GM12878 (cell line): ENCODE results near the gene AQP7. TPM values are rescaled to one million over a fixed set of nuclear protein-coding genes. Genes with fewer than 3 reads are reported as not detected.

ENCODE experiments used
- ATAC-seq: fragments of 200-7000 bp; cut with Tn5 transposase; 3 replicates; pipeline ENCODE4 v1.9.1; 2020; ENCODE audit warnings: mild to moderate bottlenecking, moderate library complexity
- BruUV-seq: library from RNA; stranded (reverse); fragments of 400-500 nt; replicated peaks from 2 replicates; lab custom pipeline; 2021; lab: Mats Ljungman, UMichigan
- CTCF ChIA-PET: fragments of 300-600 bp; sonication (Branson Sonifier 250); formaldehyde crosslinking; extraction: SDS; loops from one replicate; lab custom pipeline; 2021; ENCODE audit warnings: inconsistent platforms; lab: Yijun Ruan, JAX
- POLR2A ChIA-PET: fragments of 350-600 bp; formaldehyde crosslinking; extraction: SDS; loops from one replicate; lab custom pipeline; 2021; ENCODE audit warnings: inconsistent platforms; lab: Charles Lee
- RAD21 ChIA-PET: fragments of 300-600 bp; sonication (Branson Sonifier 250); formaldehyde crosslinking; loops from one replicate; lab custom pipeline; 2023; ENCODE audit warnings: antibody characterized with exemption; ENCODE audit not compliant: unreplicated experiment; lab: Charles Lee
- SMC1A ChIA-PET: fragments of 300-600 bp; sonication (Branson Sonifier 250); formaldehyde crosslinking; loops from one replicate; lab custom pipeline; 2023; ENCODE audit not compliant: unreplicated experiment, uncharacterized antibody; lab: Charles Lee
- DNase-seq: peaks from one replicate; pipeline ENCODE4 v3.0.0-alpha.2; 2011; ENCODE audit warnings: low read depth, low spot score
- FAIRE-seq: peaks from 3 replicates; lab custom pipeline; 2011; peaks lifted over from hg19 to GRCh38; lab: Jason Lieb, UNC
- H2AFZ ChIP-seq: 2 replicates; pipeline ENCODE4 v1.6.0; 2011; ENCODE audit warnings: low read depth, low read length, control low read depth; ENCODE audit not compliant: control insufficient read depth
- H3K27ac ChIP-seq: 2 replicates; pipeline ENCODE4 v1.5.1; 2011; ENCODE audit warnings: control low read depth; ENCODE audit not compliant: control insufficient read depth, insufficient read depth
- H3K27me3 ChIP-seq, 2 experiments: replicated peaks in 1 of 2; 2 replicates each; pipeline versions ENCODE4 v1.6.0 to v1.6.1; 2011; ENCODE audit warnings: low read length in 1 of 2; ENCODE audit not compliant: control insufficient read depth in 2 of 2, insufficient read depth in 2 of 2
- H3K36me3 ChIP-seq, 2 experiments: 2 replicates each; pipeline ENCODE4 v1.5.1; 2011; ENCODE audit warnings: low read length in 1 of 2; ENCODE audit not compliant: control insufficient read depth in 2 of 2, insufficient read depth in 2 of 2
- H3K4me1 ChIP-seq: 2 replicates; pipeline ENCODE4 v1.6.1; 2011; ENCODE audit warnings: mild to moderate bottlenecking, low read length, moderate library complexity, mixed read lengths; ENCODE audit not compliant: control insufficient read depth, insufficient read depth
- H3K4me2 ChIP-seq: 2 replicates; pipeline ENCODE4 v1.6.0; 2011; ENCODE audit warnings: control low read depth; ENCODE audit not compliant: control insufficient read depth, insufficient read depth
- H3K4me3 ChIP-seq: fragments of 200-600 bp; sonication (generic); 2 replicates; pipeline ENCODE4 v1.5.1; 2016
- H3K79me2 ChIP-seq: 2 replicates; pipeline ENCODE4 v1.6.0; 2011; ENCODE audit warnings: low read length; ENCODE audit not compliant: control insufficient read depth, insufficient read depth
- H3K9ac ChIP-seq: 2 replicates; pipeline ENCODE4 v1.8.0; 2011; ENCODE audit warnings: low read length, control low read depth, mixed read lengths; ENCODE audit not compliant: control insufficient read depth, insufficient read depth
- H3K9me3 ChIP-seq: replicated peaks from 3 replicates; pipeline ENCODE4 v1.5.1; 2011; ENCODE audit warnings: mild to moderate bottlenecking, low read length; ENCODE audit not compliant: control insufficient read depth, insufficient read depth
- H4K20me1 ChIP-seq: 2 replicates; pipeline ENCODE4 v1.6.0; 2011; ENCODE audit not compliant: control insufficient read depth, insufficient read depth
- PAX8 ChIP-seq: fragments of 450-650 bp; IDR thresholded peaks from 2 replicates; pipeline ENCODE4 v1.6.1; 2017; ENCODE audit warnings: mild to moderate bottlenecking, moderate library complexity
- WGBS: methylation state at CpG from one replicate; pipeline ENCODE4 v1.1.6; 2016; ENCODE audit warnings: low lambda C conversion rate; ENCODE audit not compliant: insufficient replicate concordance, insufficient coverage; ENCODE audit errors: missing lambda C conversion rate; 5-methylcytosine and 5-hydroxymethylcytosine counted together
- in situ Hi-C: fragments of 300-500 bp; cut with MboI; formaldehyde crosslinking; loops from 9 replicates; pipeline ENCODE4 v1.14.3; 2018; ENCODE audit warnings: mixed read lengths
- intact Hi-C: fragments of 100-400 bp; cut with micrococcal nuclease; formaldehyde crosslinking; loops from one replicate; pipeline ENCODE4 v1.14.2; 2022; ENCODE audit not compliant: unreplicated experiment
- polyA plus RNA-seq, 11 experiments: library from polyadenylated mRNA; depleted of rRNA in 4 of 11; unstranded in 6 of 11; stranded (reverse) in 5 of 11; fragments of >200 nt; fragmentation: Nextera tagmentation in 4 of 11; fragmentation: Illumina TruSeq in 1 of 11; extraction: Ambion mirVana in 4 of 11; extraction: Trizol in 1 of 11; gene quantifications; 1 replicate in 1 of 11; 2 replicates in 10 of 11; pipeline versions ENCODE4 v1.2.1 to v1.2.3, GENCODE V29; 2011 to 2016; ENCODE audit warnings: inconsistent platforms in 2 of 11, missing spikeins in 2 of 11, low read depth in 1 of 11
- small RNA-seq: library from RNA; depleted of rRNA; stranded (forward); fragments of <200 nt; gene quantifications from one replicate; pipeline ENCODE3, GENCODE V24; 2014
- total RNA-seq, 4 experiments: library from RNA; depleted of rRNA in 3 of 4; stranded (reverse); fragments of >200 nt in 3 of 4; fragmentation: Illumina TruSeq in 1 of 4; extraction: Trizol in 1 of 4; gene quantifications; 2 replicates each; pipeline versions ENCODE4 v1.2.1 to v1.2.3, GENCODE V29; 2013 to 2021

AQP7 gene
- total and polyA plus RNA-seq, 10 of the 15 experiments (the other 5 are each of a cell fraction or from before 2014, with no cell fraction given) = 0.04 to 0.18 (median 0.04) TPM; not detected in 7

- no TSS peak for BruUV-seq
- ChIA-PET SMC1A (no interaction called here), POLR2A (no interaction called here), RAD21 (no interaction called here), CTCF (no interaction called here)
- H3K4me1 ChIP-seq = no peaks in the 10 kb centered on the region
- DNase-seq = no peak
- no peaks in the 10 kb centered on the region for H3K27me3 ChIP-seq
- H3K4me2 ChIP-seq = no peak overlapping the region
- no peaks in the 10 kb centered on the region for H3K79me2 ChIP-seq
- in situ Hi-C loops (no loop called here), intact Hi-C loops (no loop called here)
- H3K9ac ChIP-seq = no peak overlapping the region
- WGBS = 93% methylated on average over 3 of the region's 3 CpGs
- ATAC-seq = no peak
- no peak overlapping the region for H2AFZ ChIP-seq
- H3K4me3 ChIP-seq = no peak overlapping the region
- H3K36me3 ChIP-seq = peaks cover 12 to 33% of the 10 kb centered on the region in 2 experiments
- FAIRE-seq = no peak
- TF ChIP-seq PAX8 = no peak
- no peak overlapping the region for H3K27ac ChIP-seq
- peaks cover 18% of the 10 kb centered on the region; the same call in 2 of the 3 replicates for H3K9me3 ChIP-seq
- H4K20me1 ChIP-seq = no peaks in the 10 kb centered on the region
These were observed 62.2 kb downstream of the AQP7 start for GRCh38 chr9:33340186-33340585.

Small RNA genes lying within 50 kb of the gene (small RNA-seq; reads per million reads assigned to genes)
- gene AL356218.2 (not detected), gene RF00019 (not detected)

Other genes with a start within 250 kb of the AQP7 start
Only the 7 nearest of the 8 such genes appear.
- not detected in 2 replicates for gene SPINK4, start 162.4 kb downstream of the AQP7 start, total RNA-seq (2014; rRNA removed)
- not detected in 2 replicates for gene SPINK4, start 162.4 kb downstream of the AQP7 start, total RNA-seq (2014; rRNA removed; fragmentation: Illumina TruSeq; extraction: Trizol)
- not detected in 2 replicates for gene SPINK4, start 162.4 kb downstream of the AQP7 start, total RNA-seq (2021)
- gene SPINK4, start 162.4 kb downstream of the AQP7 start, polyA plus RNA-seq (2011; rRNA removed) = not detected in 2 replicates
- not detected in 2 replicates for gene SPINK4, start 162.4 kb downstream of the AQP7 start, polyA plus RNA-seq (2014; fragmentation: Illumina TruSeq; extraction: Trizol)
- not detected for gene SPINK4, start 162.4 kb downstream of the AQP7 start, polyA plus RNA-seq (2014; fragmentation: Nextera tagmentation; extraction: Ambion mirVana)
- not detected in 2 replicates for gene SPINK4, start 162.4 kb downstream of the AQP7 start, polyA plus RNA-seq (2014; rRNA removed)
- not detected for gene SPINK4, start 162.4 kb downstream of the AQP7 start, polyA plus RNA-seq (2016; fragmentation: Nextera tagmentation; extraction: Ambion mirVana)
- 46.3 and 50.0 TPM in 2 replicates for gene BAG1, start 137.9 kb downstream of the AQP7 start, total RNA-seq (2014; rRNA removed)
- gene BAG1, start 137.9 kb downstream of the AQP7 start, total RNA-seq (2014; rRNA removed; fragmentation: Illumina TruSeq; extraction: Trizol) = 67.9 and 72.1 TPM in 2 replicates
- gene BAG1, start 137.9 kb downstream of the AQP7 start, total RNA-seq (2021) = 120 and 121 TPM in 2 replicates
- 43.9 and 54.3 TPM in 2 replicates for gene BAG1, start 137.9 kb downstream of the AQP7 start, polyA plus RNA-seq (2011; rRNA removed)
- 60.8 and 65.6 TPM in 2 replicates for gene BAG1, start 137.9 kb downstream of the AQP7 start, polyA plus RNA-seq (2014; fragmentation: Illumina TruSeq; extraction: Trizol)
- 10 to 100 TPM; 11.6 to 43.8 TPM for gene BAG1, start 137.9 kb downstream of the AQP7 start, polyA plus RNA-seq (2014; fragmentation: Nextera tagmentation; extraction: Ambion mirVana)
- gene BAG1, start 137.9 kb downstream of the AQP7 start, polyA plus RNA-seq (2014; rRNA removed) = 107 and 115 TPM in 2 replicates
- gene BAG1, start 137.9 kb downstream of the AQP7 start, polyA plus RNA-seq (2016; fragmentation: Nextera tagmentation; extraction: Ambion mirVana) = 100 to 1,000 TPM; 120 to 135 TPM
- gene CHMP5, start 137.5 kb downstream of the AQP7 start, total RNA-seq (2014; rRNA removed) = 40.3 and 55.7 TPM in 2 replicates
- 68.7 and 75.7 TPM in 2 replicates for gene CHMP5, start 137.5 kb downstream of the AQP7 start, total RNA-seq (2014; rRNA removed; fragmentation: Illumina TruSeq; extraction: Trizol)
- 50.6 and 56.7 TPM in 2 replicates for gene CHMP5, start 137.5 kb downstream of the AQP7 start, total RNA-seq (2021)
- 179 and 312 TPM in 2 replicates for gene CHMP5, start 137.5 kb downstream of the AQP7 start, polyA plus RNA-seq (2011; rRNA removed)
- gene CHMP5, start 137.5 kb downstream of the AQP7 start, polyA plus RNA-seq (2014; fragmentation: Illumina TruSeq; extraction: Trizol) = 79.0 and 91.5 TPM in 2 replicates
- 100 to 1,000 TPM; 121 to 152 TPM for gene CHMP5, start 137.5 kb downstream of the AQP7 start, polyA plus RNA-seq (2014; fragmentation: Nextera tagmentation; extraction: Ambion mirVana)
- gene CHMP5, start 137.5 kb downstream of the AQP7 start, polyA plus RNA-seq (2014; rRNA removed) = 41.8 and 65.1 TPM in 2 replicates
- 10 to 100 TPM; 78.3 to 83.8 TPM for gene CHMP5, start 137.5 kb downstream of the AQP7 start, polyA plus RNA-seq (2016; fragmentation: Nextera tagmentation; extraction: Ambion mirVana)
- gene NFX1, start 112.1 kb downstream of the AQP7 start, total RNA-seq (2014; rRNA removed) = 31.7 and 33.0 TPM in 2 replicates
- gene NFX1, start 112.1 kb downstream of the AQP7 start, total RNA-seq (2014; rRNA removed; fragmentation: Illumina TruSeq; extraction: Trizol) = 32.4 and 33.8 TPM in 2 replicates
- 32.6 and 37.7 TPM in 2 replicates for gene NFX1, start 112.1 kb downstream of the AQP7 start, total RNA-seq (2021)
- gene NFX1, start 112.1 kb downstream of the AQP7 start, polyA plus RNA-seq (2011; rRNA removed) = 43.6 and 44.2 TPM in 2 replicates
- 44.4 and 46.0 TPM in 2 replicates for gene NFX1, start 112.1 kb downstream of the AQP7 start, polyA plus RNA-seq (2014; fragmentation: Illumina TruSeq; extraction: Trizol)
- gene NFX1, start 112.1 kb downstream of the AQP7 start, polyA plus RNA-seq (2014; fragmentation: Nextera tagmentation; extraction: Ambion mirVana) = 10 to 100 TPM; 11.9 to 18.6 TPM
- 33.0 and 34.6 TPM in 2 replicates for gene NFX1, start 112.1 kb downstream of the AQP7 start, polyA plus RNA-seq (2014; rRNA removed)
- gene NFX1, start 112.1 kb downstream of the AQP7 start, polyA plus RNA-seq (2016; fragmentation: Nextera tagmentation; extraction: Ambion mirVana) = 10 to 100 TPM; 42.6 to 45.1 TPM
- 3.1 and 6.5 TPM in 2 replicates for gene AQP3, start 45.0 kb upstream of the AQP7 start, total RNA-seq (2014; rRNA removed)
- 2.0 and 3.0 TPM in 2 replicates for gene AQP3, start 45.0 kb upstream of the AQP7 start, total RNA-seq (2014; rRNA removed; fragmentation: Illumina TruSeq; extraction: Trizol)
- 3.4 and 4.8 TPM in 2 replicates for gene AQP3, start 45.0 kb upstream of the AQP7 start, total RNA-seq (2021)
- gene AQP3, start 45.0 kb upstream of the AQP7 start, polyA plus RNA-seq (2011; rRNA removed) = 4.1 and 5.5 TPM in 2 replicates
- 0.95 and 2.6 TPM in 2 replicates for gene AQP3, start 45.0 kb upstream of the AQP7 start, polyA plus RNA-seq (2014; fragmentation: Illumina TruSeq; extraction: Trizol)
- gene AQP3, start 45.0 kb upstream of the AQP7 start, polyA plus RNA-seq (2014; fragmentation: Nextera tagmentation; extraction: Ambion mirVana) = under 1 TPM; 0.60 to 0.71 TPM
- 4.2 and 6.9 TPM in 2 replicates for gene AQP3, start 45.0 kb upstream of the AQP7 start, polyA plus RNA-seq (2014; rRNA removed)
- gene AQP3, start 45.0 kb upstream of the AQP7 start, polyA plus RNA-seq (2016; fragmentation: Nextera tagmentation; extraction: Ambion mirVana) = 10 to 100 TPM; 11.2 to 11.8 TPM
- 29.4 and 34.0 TPM in 2 replicates for gene NOL6, start 71.4 kb upstream of the AQP7 start, total RNA-seq (2014; rRNA removed)
- 18.8 and 20.7 TPM in 2 replicates for gene NOL6, start 71.4 kb upstream of the AQP7 start, total RNA-seq (2014; rRNA removed; fragmentation: Illumina TruSeq; extraction: Trizol)
- 51.8 and 53.2 TPM in 2 replicates for gene NOL6, start 71.4 kb upstream of the AQP7 start, total RNA-seq (2021)
- 9.1 and 26.4 TPM in 2 replicates for gene NOL6, start 71.4 kb upstream of the AQP7 start, polyA plus RNA-seq (2011; rRNA removed)
- gene NOL6, start 71.4 kb upstream of the AQP7 start, polyA plus RNA-seq (2014; fragmentation: Illumina TruSeq; extraction: Trizol) = 26.8 and 36.9 TPM in 2 replicates
- gene NOL6, start 71.4 kb upstream of the AQP7 start, polyA plus RNA-seq (2014; fragmentation: Nextera tagmentation; extraction: Ambion mirVana) = 10 to 100 TPM in 1 of 2 experiments, 1 to 10 TPM in 1; 8.3 to 13.2 TPM
- gene NOL6, start 71.4 kb upstream of the AQP7 start, polyA plus RNA-seq (2014; rRNA removed) = 32.2 and 40.1 TPM in 2 replicates
- gene NOL6, start 71.4 kb upstream of the AQP7 start, polyA plus RNA-seq (2016; fragmentation: Nextera tagmentation; extraction: Ambion mirVana) = 10 to 100 TPM; 40.6 to 47.1 TPM
- gene ANKRD18B, start 121.7 kb upstream of the AQP7 start, total RNA-seq (2014; rRNA removed) = not detected in 2 replicates
- not detected in 2 replicates for gene ANKRD18B, start 121.7 kb upstream of the AQP7 start, total RNA-seq (2014; rRNA removed; fragmentation: Illumina TruSeq; extraction: Trizol)
- not detected in 2 replicates for gene ANKRD18B, start 121.7 kb upstream of the AQP7 start, total RNA-seq (2021)
- not detected in 2 replicates for gene ANKRD18B, start 121.7 kb upstream of the AQP7 start, polyA plus RNA-seq (2011; rRNA removed)
- not detected in 2 replicates for gene ANKRD18B, start 121.7 kb upstream of the AQP7 start, polyA plus RNA-seq (2014; fragmentation: Illumina TruSeq; extraction: Trizol)
- gene ANKRD18B, start 121.7 kb upstream of the AQP7 start, polyA plus RNA-seq (2014; fragmentation: Nextera tagmentation; extraction: Ambion mirVana) = not detected
- not detected in 2 replicates for gene ANKRD18B, start 121.7 kb upstream of the AQP7 start, polyA plus RNA-seq (2014; rRNA removed)
- not detected for gene ANKRD18B, start 121.7 kb upstream of the AQP7 start, polyA plus RNA-seq (2016; fragmentation: Nextera tagmentation; extraction: Ambion mirVana)